MM.1S (cell line): Measurements from ENCODE around the gene SNX5.

Experiments used
- DNase-seq: peaks from one replicate; pipeline ENCODE4 v3.0.0-alpha.2; 2015
- H2AFZ ChIP-seq: fragments of 300-600 bp; sonication (generic); 2 replicates; pipeline ENCODE4 v1.6.0; 2016; ENCODE audit warnings: antibody characterized with exemption, low read length
- H3F3A ChIP-seq: fragments of 300-600 bp; sonication (generic); 2 replicates; pipeline ENCODE4 v1.6.1; 2016; ENCODE audit warnings: mild to moderate bottlenecking, antibody characterized with exemption, low read length, moderate library complexity, mixed read lengths; ENCODE audit not compliant: insufficient read depth
- H3K27ac ChIP-seq: fragments of 300-600 bp; sonication (generic); 2 replicates; pipeline ENCODE4 v1.5.1; 2016; ENCODE audit warnings: mild to moderate bottlenecking, low read length
- H3K27me3 ChIP-seq: fragments of 300-600 bp; sonication (generic); replicated peaks from 2 replicates; pipeline ENCODE4 v1.6.0; 2016; ENCODE audit warnings: low read length; ENCODE audit not compliant: insufficient read depth
- H3K36me3 ChIP-seq: fragments of 300-600 bp; sonication (generic); replicated peaks from 2 replicates; pipeline ENCODE4 v1.6.1; 2016; ENCODE audit warnings: mild to moderate bottlenecking, low read length, mixed read lengths; ENCODE audit not compliant: insufficient read depth
- H3K4me1 ChIP-seq: fragments of 300-600 bp; sonication (generic); 2 replicates; pipeline ENCODE4 v1.6.1; 2016; ENCODE audit warnings: low read length, mixed read lengths
- H3K4me2 ChIP-seq: fragments of 300-600 bp; sonication (generic); 2 replicates; pipeline ENCODE4 v1.6.0; 2016; ENCODE audit warnings: low read depth, low read length
- H3K4me3 ChIP-seq: fragments of 300-600 bp; sonication (generic); 2 replicates; pipeline ENCODE4 v1.5.1; 2016; ENCODE audit warnings: low read length, mixed read lengths
- H3K79me2 ChIP-seq: fragments of 300-600 bp; sonication (generic); 2 replicates; pipeline ENCODE4 v1.6.1; 2016; ENCODE audit warnings: mixed run types, low read length, mixed read lengths
- H3K9ac ChIP-seq: fragments of 300-600 bp; sonication (generic); 2 replicates; pipeline ENCODE4 v1.6.1; 2016; ENCODE audit warnings: low read length, mixed read lengths
- H3K9me2 ChIP-seq: fragments of 300-600 bp; sonication (generic); replicated peaks from 2 replicates; pipeline ENCODE4 v1.6.1; 2016; ENCODE audit warnings: mild to moderate bottlenecking, low read length, mixed read lengths; ENCODE audit not compliant: insufficient read depth
- H3K9me3 ChIP-seq: fragments of 300-600 bp; sonication (generic); replicated peaks from 2 replicates; pipeline ENCODE4 v1.6.1; 2016; ENCODE audit warnings: mild to moderate bottlenecking, low read length, mixed read lengths; ENCODE audit not compliant: insufficient read depth
- H4K20me1 ChIP-seq: fragments of 300-600 bp; sonication (generic); 2 replicates; pipeline ENCODE4 v1.6.1; 2016; ENCODE audit warnings: mild to moderate bottlenecking, low read length, moderate library complexity, mixed read lengths; ENCODE audit not compliant: insufficient read depth
- CTCF ChIP-seq: fragments of 300-600 bp; sonication (generic); IDR thresholded peaks from 2 replicates; pipeline ENCODE4 v1.5.1; 2016; ENCODE audit warnings: antibody characterized with exemption, low read length, mixed read lengths
- EZH2 ChIP-seq: fragments of 300-600 bp; sonication (generic); optimal IDR thresholded peaks from 2 replicates; pipeline ENCODE3; 2017; ENCODE audit warnings: low read depth, mild to moderate bottlenecking, antibody characterized with exemption, low read length, mixed read lengths
- EZH2phosphoT487 ChIP-seq: fragments of 300-600 bp; sonication (generic); IDR thresholded peaks from 2 replicates; pipeline ENCODE4 v1.6.1; 2018; ENCODE audit warnings: antibody characterized with exemption, low read length

SNX5 gene

GRCh38 chr20:17952692-17953684 is 15.6 kb downstream of the SNX5 start:
- no peaks in the 10 kb centered on the region for H3K27me3 ChIP-seq
- H3F3A ChIP-seq: peaks cover 31% of the 10 kb centered on the region; the same call in 1 of the 2 replicates
- peaks cover 58% of the 10 kb centered on the region; the same call in 1 of the 2 replicates for H3K36me3 ChIP-seq
- no peaks in the 10 kb centered on the region for H3K9me2 ChIP-seq
- H3K4me3 ChIP-seq: no peak overlapping the region
- H3K79me2 ChIP-seq: peaks cover 100% of the 10 kb centered on the region
- H3K27ac ChIP-seq: no peak overlapping the region
- H3K4me1 ChIP-seq: peaks cover 21% of the 10 kb centered on the region
- DNase-seq: no peak
- H3K9ac ChIP-seq: no peak overlapping the region
- no peak overlapping the region for H3K4me2 ChIP-seq
- TF ChIP-seq EZH2 (no peak), CTCF (no peak), EZH2phosphoT487 (no peak)
- H2AFZ ChIP-seq: no peak overlapping the region
- peaks cover 30% of the 10 kb centered on the region for H4K20me1 ChIP-seq
- no peaks in the 10 kb centered on the region for H3K9me3 ChIP-seq

GRCh38 chr20:17951323-17951722 is 17.3 kb downstream of the SNX5 start:
- H3K36me3 ChIP-seq: peaks cover 72% of the 10 kb centered on the region

GRCh38 chr20:17950670-17951069 is 17.9 kb downstream of the SNX5 start:
- Histone ChIP-seq H2AFZ (no peak overlapping the region), H4K20me1 (peaks cover 19% of the 10 kb centered on the region; the same call in 1 of the 2 replicates), H3K36me3 (peaks cover 65% of the 10 kb centered on the region), H3K4me2 (no peak overlapping the region), H3K27me3 (no peaks in the 10 kb centered on the region), H3F3A (peaks cover 53% of the 10 kb centered on the region), H3K79me2 (peaks cover 100% of the 10 kb centered on the region), H3K27ac (no peak overlapping the region), H3K4me3 (no peak overlapping the region), H3K9me2 (no peaks in the 10 kb centered on the region), H3K9ac (no peak overlapping the region), H3K4me1 (peaks cover 33% of the 10 kb centered on the region), H3K9me3 (no peaks in the 10 kb centered on the region)
- no peak for TF ChIP-seq CTCF
- TF ChIP-seq EZH2phosphoT487: no peak
- no peak for TF ChIP-seq EZH2
- no peak for DNase-seq

More at GRCh38 chr20:17951323-17951722, 17.3 kb downstream of the SNX5 start:
- H2AFZ ChIP-seq: no peak overlapping the region
- H3K9me3 ChIP-seq: no peaks in the 10 kb centered on the region
- no peaks in the 10 kb centered on the region for H3K9me2 ChIP-seq
- peaks cover 29% of the 10 kb centered on the region for H3K4me1 ChIP-seq
- peaks cover 19% of the 10 kb centered on the region; the same call in 1 of the 2 replicates for H4K20me1 ChIP-seq
- no peak overlapping the region for H3K4me2 ChIP-seq
- TF ChIP-seq CTCF (no peak), EZH2phosphoT487 (no peak), EZH2 (no peak)
- DNase-seq: no peak
- no peak overlapping the region for H3K9ac ChIP-seq
- no peak overlapping the region for H3K4me3 ChIP-seq
- no peak overlapping the region for H3K27ac ChIP-seq
- H3F3A ChIP-seq: peaks cover 47% of the 10 kb centered on the region
- no peaks in the 10 kb centered on the region for H3K27me3 ChIP-seq
- peaks cover 100% of the 10 kb centered on the region for H3K79me2 ChIP-seq
